ENCODE data around the gene DNAJC6. TPM values are rescaled to one million over a fixed set of nuclear protein-coding genes. Genes with fewer than 3 reads are reported as not detected.

DNAJC6 gene
- total RNA-seq, 2 donors from 2014 or later: 1.3 to 2.2 TPM

DNA sequence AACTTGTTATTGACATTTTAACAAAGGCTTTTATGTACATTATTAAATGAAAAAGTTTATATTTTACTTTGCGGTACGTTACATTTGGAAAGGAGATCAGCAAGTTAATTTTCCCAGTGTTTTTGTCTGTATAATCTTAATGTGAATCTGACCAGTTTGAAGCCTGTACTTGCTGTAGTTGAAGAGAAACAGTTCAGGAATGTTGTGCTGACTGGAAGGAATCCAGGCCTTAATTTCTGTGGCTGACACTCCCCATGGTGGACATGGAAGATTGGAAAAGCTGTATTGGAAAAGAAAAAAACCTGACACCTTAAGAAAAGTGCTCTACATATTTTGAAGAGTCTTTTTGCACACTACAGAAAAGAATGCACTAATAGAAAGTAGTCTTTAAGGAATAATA is 126.6 kb downstream of the DNAJC6 start:
- Histone ChIP-seq H3K4me1 (no peaks in the 10 kb centered on the region), H3K36me3 (peaks cover 5% of the 10 kb centered on the region), H3K27me3 (no peaks in the 10 kb centered on the region), H3K9me3 (no peaks in the 10 kb centered on the region), H3K27ac (no peak overlapping the region), H3K4me3 (no peak overlapping the region), H3K9ac (ENCODE audit: low read depth in 2 of 2, low read length in 2 of 2) (no peak overlapping the region)
- TF ChIP-seq, protein P1, sequence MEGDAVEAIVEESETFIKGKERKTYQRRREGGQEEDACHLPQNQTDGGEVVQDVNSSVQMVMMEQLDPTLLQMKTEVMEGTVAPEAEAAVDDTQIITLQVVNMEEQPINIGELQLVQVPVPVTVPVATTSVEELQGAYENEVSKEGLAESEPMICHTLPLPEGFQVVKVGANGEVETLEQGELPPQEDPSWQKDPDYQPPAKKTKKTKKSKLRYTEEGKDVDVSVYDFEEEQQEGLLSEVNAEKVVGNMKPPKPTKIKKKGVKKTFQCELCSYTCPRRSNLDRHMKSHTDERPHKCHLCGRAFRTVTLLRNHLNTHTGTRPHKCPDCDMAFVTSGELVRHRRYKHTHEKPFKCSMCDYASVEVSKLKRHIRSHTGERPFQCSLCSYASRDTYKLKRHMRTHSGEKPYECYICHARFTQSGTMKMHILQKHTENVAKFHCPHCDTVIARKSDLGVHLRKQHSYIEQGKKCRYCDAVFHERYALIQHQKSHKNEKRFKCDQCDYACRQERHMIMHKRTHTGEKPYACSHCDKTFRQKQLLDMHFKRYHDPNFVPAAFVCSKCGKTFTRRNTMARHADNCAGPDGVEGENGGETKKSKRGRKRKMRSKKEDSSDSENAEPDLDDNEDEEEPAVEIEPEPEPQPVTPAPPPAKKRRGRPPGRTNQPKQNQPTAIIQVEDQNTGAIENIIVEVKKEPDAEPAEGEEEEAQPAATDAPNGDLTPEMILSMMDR (IDR thresholded peaks at IDR 0.05): no peak
- intact Hi-C loops (cut with DNase I): loop anchor here (10.0 kb wide), 1 partner anchor 201 kb away; no protein-coding TSS in a partner anchor
- no peak for DNase-seq

DNA sequence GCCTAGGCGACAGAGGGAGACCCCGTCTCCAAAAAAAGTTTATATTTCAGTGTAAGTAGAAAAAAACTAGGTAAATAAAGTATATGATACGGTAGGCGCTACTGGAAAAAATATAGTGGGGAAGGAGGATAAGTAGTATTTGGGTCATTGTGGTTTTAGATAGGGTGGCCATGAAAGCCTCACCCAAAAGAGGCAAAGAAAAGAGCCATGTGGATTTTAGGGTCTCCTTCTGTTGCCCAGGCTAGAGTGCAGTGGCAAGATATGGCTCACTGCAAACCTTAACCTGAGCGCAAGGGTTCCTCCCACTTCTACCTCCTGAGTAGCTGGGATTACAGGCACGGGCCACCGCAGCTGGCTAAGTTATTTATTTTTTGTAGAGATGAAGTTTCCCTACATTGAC is 128.3 kb downstream of the DNAJC6 start:
- Histone ChIP-seq H3K27me3 (no peaks in the 10 kb centered on the region), H3K27ac (no peak overlapping the region), H3K9me3 (no peaks in the 10 kb centered on the region), H3K4me1 (no peaks in the 10 kb centered on the region), H3K36me3 (peaks cover 5% of the 10 kb centered on the region), H3K4me3 (no peak overlapping the region), H3K9ac (ENCODE audit: low read depth in 2 of 2, low read length in 2 of 2) (no peak overlapping the region)
- TF ChIP-seq, protein P1 (IDR thresholded peaks at IDR 0.05): no peak
- DNase-seq: no peak
- intact Hi-C loops (cut with DNase I): loop anchor here (10.0 kb wide), 1 partner anchor 203 kb away; no protein-coding TSS in a partner anchor

DNA sequence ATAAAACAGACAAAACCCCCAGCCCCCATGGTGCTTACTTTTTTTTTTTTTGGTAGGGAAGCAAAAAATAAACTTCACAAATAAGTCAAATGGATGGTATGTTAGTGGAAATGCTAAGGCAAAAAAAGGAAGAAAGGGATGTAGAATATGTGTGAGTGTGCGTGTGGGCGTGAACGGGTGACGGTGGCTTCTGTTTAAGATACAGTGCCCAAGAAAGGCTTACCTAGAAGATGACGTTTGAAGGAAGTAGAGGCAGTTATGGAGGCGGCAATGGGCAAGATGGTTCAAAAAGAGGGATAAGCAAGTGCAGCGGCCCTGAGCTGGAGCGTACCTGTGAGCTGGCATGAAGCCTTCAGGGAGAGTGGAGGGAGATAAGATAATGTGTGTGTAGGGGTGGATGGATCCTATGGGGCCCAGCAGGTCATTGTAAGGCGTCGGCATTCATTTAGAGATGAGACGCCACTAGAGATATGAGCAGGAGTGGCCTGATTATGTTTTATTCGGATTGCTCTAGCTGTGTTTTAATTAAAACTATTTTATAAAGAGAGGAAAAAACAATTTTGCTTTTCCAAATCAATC is 131.1 kb downstream of the DNAJC6 start:
- Histone ChIP-seq H3K4me3 (no peak overlapping the region), H3K36me3 (no peaks in the 10 kb centered on the region), H3K27ac (no peak overlapping the region), H3K4me1 (no peaks in the 10 kb centered on the region), H3K9ac (ENCODE audit: low read depth in 2 of 2, low read length in 2 of 2) (no peak overlapping the region), H3K27me3 (no peaks in the 10 kb centered on the region), H3K9me3 (no peaks in the 10 kb centered on the region)
- no peak for DNase-seq
- intact Hi-C loops (cut with DNase I): no loop called here
- TF ChIP-seq, protein P1 (IDR thresholded peaks at IDR 0.05): no peak

DNA sequence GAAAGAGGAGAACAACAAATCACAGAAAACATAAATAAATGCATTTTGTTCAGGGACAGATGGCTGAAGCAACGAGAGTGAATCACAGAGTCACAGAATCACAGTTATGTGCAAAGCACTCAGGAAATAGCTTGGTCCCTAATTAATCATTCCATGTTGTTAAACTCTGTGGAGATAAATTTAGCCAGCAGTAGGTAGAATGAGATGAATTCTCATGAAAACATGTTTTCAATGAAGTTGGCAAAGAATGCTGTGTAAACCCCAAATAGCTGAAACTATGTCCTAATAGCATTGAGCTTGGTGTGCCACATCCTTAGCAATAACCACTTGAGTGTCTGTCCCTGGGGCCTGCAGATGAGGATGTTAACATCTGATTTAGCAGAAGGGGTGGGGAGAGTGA is 131.6 kb downstream of the DNAJC6 start:
- TF ChIP-seq, protein P1 (IDR thresholded peaks at IDR 0.05): no peak
- no peak overlapping the region for H3K27ac ChIP-seq
- no peak overlapping the region for H3K9ac ChIP-seq (ENCODE audit: low read depth in 2 of 2, low read length in 2 of 2)
- no peak for DNase-seq
- H3K4me3 ChIP-seq: no peak overlapping the region
- no peaks in the 10 kb centered on the region for H3K27me3 ChIP-seq
- intact Hi-C loops (cut with DNase I): no loop called here
- no peaks in the 10 kb centered on the region for H3K4me1 ChIP-seq
- no peaks in the 10 kb centered on the region for H3K9me3 ChIP-seq
- H3K36me3 ChIP-seq: no peaks in the 10 kb centered on the region

DNA sequence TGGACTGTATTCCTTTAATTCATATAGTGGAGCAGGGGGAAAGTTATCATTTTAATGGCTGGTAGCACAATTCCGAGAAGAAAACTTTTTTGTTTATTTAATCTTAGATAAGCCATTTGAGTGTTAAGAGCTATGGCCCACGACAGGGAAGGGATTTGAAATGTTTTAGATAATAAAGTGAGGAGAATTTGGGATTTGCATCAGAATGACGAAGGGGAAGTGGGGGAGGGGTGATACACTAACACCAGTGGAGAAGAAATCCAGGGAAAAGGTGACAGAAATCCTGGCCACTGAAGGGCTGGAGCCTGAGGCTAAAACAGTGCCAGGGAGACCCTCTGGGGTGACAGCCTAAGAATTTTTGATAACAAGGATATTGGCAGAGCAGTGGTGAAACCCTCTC is 132.1 kb downstream of the DNAJC6 start:
- Histone ChIP-seq H3K9ac (ENCODE audit: low read depth in 2 of 2, low read length in 2 of 2) (no peak overlapping the region), H3K4me3 (no peak overlapping the region), H3K4me1 (no peaks in the 10 kb centered on the region), H3K27ac (no peak overlapping the region), H3K27me3 (no peaks in the 10 kb centered on the region), H3K36me3 (no peaks in the 10 kb centered on the region), H3K9me3 (no peaks in the 10 kb centered on the region)
- intact Hi-C loops (cut with DNase I): no loop called here
- TF ChIP-seq, protein P1 (IDR thresholded peaks at IDR 0.05): no peak
- no peak for DNase-seq

All from colonic mucosa (tissue), 4 donors.